ENCODE data around the gene GPR78.

DNA sequence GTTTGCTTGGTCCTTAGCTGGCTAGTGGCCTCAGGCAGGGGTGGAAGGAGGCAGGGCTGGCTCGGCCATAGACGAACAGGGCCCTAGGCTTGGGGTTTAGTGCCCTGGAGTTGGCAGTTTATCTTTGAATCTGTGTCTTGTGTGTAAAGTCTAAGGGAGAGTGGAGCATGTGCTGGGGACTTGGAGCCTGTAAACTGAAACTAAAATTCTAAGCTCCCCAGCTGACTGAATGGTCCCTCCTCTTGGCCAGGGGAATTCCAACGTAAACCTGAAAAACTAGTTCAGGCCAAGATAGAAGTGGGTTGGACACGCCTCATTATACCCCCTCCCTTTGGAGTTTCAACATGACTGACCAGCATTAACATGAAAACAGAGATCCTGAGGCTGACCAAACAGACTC, 46.1 kb upstream of the GPR78 start:
- no peak for TF ChIP-seq EZH2phosphoT487 (IDR thresholded peaks at IDR 0.05)
- TF ChIP-seq, protein P1, sequence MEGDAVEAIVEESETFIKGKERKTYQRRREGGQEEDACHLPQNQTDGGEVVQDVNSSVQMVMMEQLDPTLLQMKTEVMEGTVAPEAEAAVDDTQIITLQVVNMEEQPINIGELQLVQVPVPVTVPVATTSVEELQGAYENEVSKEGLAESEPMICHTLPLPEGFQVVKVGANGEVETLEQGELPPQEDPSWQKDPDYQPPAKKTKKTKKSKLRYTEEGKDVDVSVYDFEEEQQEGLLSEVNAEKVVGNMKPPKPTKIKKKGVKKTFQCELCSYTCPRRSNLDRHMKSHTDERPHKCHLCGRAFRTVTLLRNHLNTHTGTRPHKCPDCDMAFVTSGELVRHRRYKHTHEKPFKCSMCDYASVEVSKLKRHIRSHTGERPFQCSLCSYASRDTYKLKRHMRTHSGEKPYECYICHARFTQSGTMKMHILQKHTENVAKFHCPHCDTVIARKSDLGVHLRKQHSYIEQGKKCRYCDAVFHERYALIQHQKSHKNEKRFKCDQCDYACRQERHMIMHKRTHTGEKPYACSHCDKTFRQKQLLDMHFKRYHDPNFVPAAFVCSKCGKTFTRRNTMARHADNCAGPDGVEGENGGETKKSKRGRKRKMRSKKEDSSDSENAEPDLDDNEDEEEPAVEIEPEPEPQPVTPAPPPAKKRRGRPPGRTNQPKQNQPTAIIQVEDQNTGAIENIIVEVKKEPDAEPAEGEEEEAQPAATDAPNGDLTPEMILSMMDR (IDR thresholded peaks at IDR 0.05), result no peak

Measured in neural progenitor cell (in vitro differentiated cells).